Natural killer cell treated with Interleukin-12 subunit alpha and Interleukin-12 subunit beta and Interleukin-15 and Interleukin-18, amount 100 ng/mL, for 72 hours (primary cell): ENCODE data around the gene MRPL42. TPM values are rescaled to one million over a fixed set of nuclear protein-coding genes. Genes with fewer than 3 reads are reported as not detected.

ENCODE experiments used
- ATAC-seq, 2 donors: fragments of 150-1000 bp; cut with Tn5 transposase in 1 of 2; sonication (Bioruptor Pico), chemical (Tn5 transposase) in 1 of 2; 2 replicates each; pipeline ENCODE4 v1.10.0; 2021
- DNase-seq: peaks from one replicate; pipeline ENCODE4 v3.0.0; 2022; ENCODE audit warnings: low spot score
- H3K27ac Mint-ChIP-seq, 2 donors: 1 replicate in 1 of 2; 2 replicates in 1 of 2; pipeline ENCODE4 v1.8.0; 2022; ENCODE audit warnings: mixed read lengths in 2 of 2, mild to moderate bottlenecking in 1 of 2, moderate library complexity in 1 of 2
- H3K27me3 Mint-ChIP-seq, 2 donors: 1 replicate in 1 of 2; 2 replicates in 1 of 2; pipeline ENCODE4 v1.8.0; 2022; ENCODE audit warnings: mixed read lengths in 2 of 2
- H3K36me3 Mint-ChIP-seq: one replicate; pipeline ENCODE4 v1.8.0; 2022; ENCODE audit warnings: mixed read lengths
- H3K4me1 Mint-ChIP-seq, 2 donors: 1 replicate in 1 of 2; 2 replicates in 1 of 2; pipeline ENCODE4 v1.8.0; 2022; ENCODE audit warnings: low read depth in 2 of 2, mixed read lengths in 2 of 2, mild to moderate bottlenecking in 1 of 2
- H3K4me3 Mint-ChIP-seq: one replicate; pipeline ENCODE4 v1.8.0; 2022; ENCODE audit warnings: mixed read lengths
- H3K9me3 Mint-ChIP-seq: 2 replicates; pipeline ENCODE4 v1.8.0; 2022; ENCODE audit warnings: mixed read lengths
- total RNA-seq, 2 donors: library from RNA; stranded (reverse); gene quantifications; one replicate each; pipeline ENCODE4 v1.2.3, GENCODE V29; 2022

Gene MRPL42
- total RNA-seq, 2 donors from 2014 or later: 42.8 to 53.2 TPM

DNA sequence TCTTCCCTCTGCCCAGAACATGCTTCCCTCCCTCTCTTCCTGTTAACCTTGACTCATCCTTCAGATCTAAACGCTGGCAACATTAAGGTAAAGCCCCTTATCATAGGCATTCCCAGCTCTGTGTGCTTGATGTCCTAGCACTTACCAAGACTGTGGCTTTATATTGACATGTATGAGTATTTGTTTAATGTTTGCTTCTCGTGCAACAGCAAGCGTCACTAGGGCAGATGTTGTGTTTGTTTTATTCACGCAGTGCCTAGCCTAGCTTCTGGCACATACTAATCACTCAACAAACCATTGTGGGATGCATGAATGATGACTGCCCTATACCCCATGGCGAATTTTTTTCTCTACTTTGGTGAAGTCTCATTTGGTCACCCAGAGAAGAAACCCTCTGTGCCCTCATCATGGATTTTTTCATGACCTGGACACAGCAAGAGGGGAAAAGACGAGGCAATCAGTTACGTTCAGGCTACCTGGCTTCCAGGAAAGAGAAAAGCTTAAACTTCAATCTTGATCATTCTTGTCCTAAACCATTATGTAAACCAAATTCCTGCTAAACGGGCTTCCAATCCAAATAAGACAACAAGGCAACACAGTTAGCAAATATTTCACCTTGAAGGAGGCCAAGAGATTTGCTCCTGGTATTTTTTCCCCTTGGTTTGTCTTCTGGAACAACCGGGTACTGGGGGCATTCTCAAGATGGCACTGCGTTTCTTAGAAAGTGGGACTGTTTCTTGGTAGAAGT, 57.2 kb downstream of the MRPL42 start:
- Mint-ChIP-seq H3K27ac (no peak overlapping the region), H3K4me3 (no peak overlapping the region), H3K4me1 (peaks cover 5 to 18% of the 10 kb centered on the region in 2 donors), H3K27me3 (peaks cover 7 to 8% of the 10 kb centered on the region in 2 donors), H3K9me3 (no peaks in the 10 kb centered on the region), H3K36me3 (no peaks in the 10 kb centered on the region)
- ATAC-seq (no peak), DNase-seq (no peak)

DNA sequence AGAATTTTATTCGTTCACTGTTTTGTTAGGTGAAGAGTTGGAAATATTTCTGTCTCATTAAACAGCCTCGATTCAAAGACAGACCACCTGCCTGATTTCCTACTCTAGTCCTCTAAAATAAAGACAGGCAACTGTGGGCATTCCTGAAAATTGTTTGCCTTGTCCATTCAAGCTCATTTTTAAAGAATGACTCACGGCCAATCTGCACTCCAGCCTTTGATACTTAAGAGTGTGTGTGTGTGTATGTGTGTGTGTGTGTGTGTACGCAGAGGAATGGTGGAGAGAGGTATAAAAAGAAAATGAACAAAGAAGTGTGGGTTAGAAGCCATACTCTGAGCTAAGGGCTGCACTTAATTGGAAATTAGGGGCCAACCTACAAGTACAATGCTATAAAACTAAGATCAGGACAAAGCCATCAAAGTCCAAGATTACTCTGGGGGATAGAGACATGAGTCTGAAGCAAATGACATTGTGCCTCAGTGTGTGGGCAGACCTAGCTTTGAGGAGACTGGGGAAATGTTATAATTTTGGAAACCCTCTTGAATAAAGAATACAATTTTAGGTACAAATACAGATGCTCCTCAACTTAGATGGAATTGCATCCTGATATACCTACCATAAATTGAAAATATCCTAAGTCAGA, 59.6 kb downstream of the MRPL42 start:
- no peak for ATAC-seq
- Mint-ChIP-seq H3K27me3 (peaks cover 6 to 7% of the 10 kb centered on the region in 2 donors), H3K4me1 (peaks cover 8 to 23% of the 10 kb centered on the region in 2 donors), H3K9me3 (no peaks in the 10 kb centered on the region), H3K27ac (no peak overlapping the region), H3K4me3 (no peak overlapping the region), H3K36me3 (no peaks in the 10 kb centered on the region)
- no peak for DNase-seq

DNA sequence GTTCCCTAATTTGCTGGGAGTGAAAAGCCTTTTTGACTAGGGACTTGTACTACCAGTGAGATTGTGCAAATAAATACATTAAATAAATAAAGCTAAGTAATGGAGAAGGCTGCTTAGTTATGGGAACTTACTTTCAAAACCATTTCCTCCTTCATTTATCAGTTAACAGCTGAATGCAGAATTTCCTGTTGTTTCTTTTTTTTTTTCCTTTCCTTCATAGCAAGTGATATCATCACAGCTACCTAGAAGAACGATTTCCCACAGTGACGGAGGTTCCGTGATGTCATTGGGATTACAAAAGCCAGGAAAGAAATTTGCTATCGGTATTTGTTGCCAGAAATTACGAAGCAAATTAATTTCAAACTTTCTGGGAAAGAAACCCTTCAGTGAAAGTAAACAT, 63.0 kb downstream of the MRPL42 start:
- no peak for DNase-seq
- Mint-ChIP-seq H3K4me3 (peak overlapping the region; percentile 32), H3K27ac (peak overlapping the region; percentile 44 to 72), H3K9me3 (no peaks in the 10 kb centered on the region), H3K27me3 (peaks cover 0 to 3% of the 10 kb centered on the region in 2 donors), H3K4me1 (peaks cover 8 to 11% of the 10 kb centered on the region in 2 donors), H3K36me3 (no peaks in the 10 kb centered on the region)
- ATAC-seq: no peak

DNA sequence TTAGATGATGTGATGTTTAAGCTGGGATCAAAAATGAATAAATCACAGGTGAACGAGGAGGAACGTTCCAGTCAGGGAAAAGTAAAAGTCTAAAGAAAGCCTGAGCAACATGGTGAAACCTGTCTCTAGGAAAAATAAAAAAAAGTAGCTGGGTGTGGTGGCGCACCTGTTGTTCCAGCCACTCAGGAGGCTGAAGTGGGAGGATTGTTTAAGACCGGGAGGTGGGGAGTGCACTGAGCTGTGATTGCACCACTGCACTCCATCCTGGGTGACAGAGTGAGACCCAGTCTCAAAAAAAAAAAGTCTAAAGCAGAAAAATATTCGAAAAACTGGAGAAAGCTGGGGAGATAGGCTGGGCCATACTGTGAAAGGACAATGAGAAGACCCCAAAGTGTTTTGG, 66.0 kb downstream of the MRPL42 start:
- no peak overlapping the region for H3K4me3 Mint-ChIP-seq

DNA sequence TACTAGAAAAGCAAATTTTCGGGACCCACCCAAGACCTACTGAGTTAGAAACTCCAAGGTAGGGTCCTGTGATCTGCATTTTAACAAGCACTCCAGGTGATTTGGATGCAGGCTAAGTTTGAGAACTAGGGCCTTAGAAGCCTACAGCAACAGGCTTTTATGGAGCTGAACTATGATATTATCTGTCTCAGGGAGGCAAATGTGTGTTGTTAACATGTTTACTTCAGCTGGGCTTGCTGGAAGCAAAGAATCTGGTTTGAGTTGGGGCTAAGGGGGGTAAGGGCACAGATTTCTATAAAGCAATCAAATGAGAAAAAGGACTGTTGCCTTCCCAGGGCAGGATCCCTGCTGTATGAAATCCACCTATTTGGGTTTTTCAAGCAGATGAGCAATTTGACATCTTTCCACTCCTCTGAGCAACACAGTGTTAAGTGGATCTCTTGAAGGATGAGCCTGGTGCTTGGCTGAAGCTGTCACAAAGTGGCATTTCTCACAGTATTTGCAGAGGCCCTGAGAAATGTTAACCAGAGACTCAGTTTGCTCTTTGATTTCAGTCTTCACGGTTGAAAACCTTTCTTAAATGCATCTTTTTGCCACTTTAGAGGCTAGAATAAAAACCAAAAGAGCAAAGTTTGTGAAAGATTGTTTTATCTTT, 68.9 kb downstream of the MRPL42 start:
- H3K27ac Mint-ChIP-seq: no peak overlapping the region
- DNase-seq (no peak), ATAC-seq (no peak)
- no peak overlapping the region for H3K4me3 Mint-ChIP-seq
- no peaks in the 10 kb centered on the region for H3K36me3 Mint-ChIP-seq
- H3K27me3 Mint-ChIP-seq: no peaks in the 10 kb centered on the region
- no peaks in the 10 kb centered on the region for H3K9me3 Mint-ChIP-seq
- peaks cover 14 to 15% of the 10 kb centered on the region in 2 donors for H3K4me1 Mint-ChIP-seq

More for the DNA sequence above, 66.0 kb downstream of the MRPL42 start:
- ATAC-seq (no peak), DNase-seq (no peak)
- Mint-ChIP-seq H3K27ac (no peak overlapping the region), H3K36me3 (no peaks in the 10 kb centered on the region), H3K4me1 (peaks cover 11% of the 10 kb centered on the region in 2 donors), H3K27me3 (no peaks in the 10 kb centered on the region), H3K9me3 (no peaks in the 10 kb centered on the region)

DNA sequence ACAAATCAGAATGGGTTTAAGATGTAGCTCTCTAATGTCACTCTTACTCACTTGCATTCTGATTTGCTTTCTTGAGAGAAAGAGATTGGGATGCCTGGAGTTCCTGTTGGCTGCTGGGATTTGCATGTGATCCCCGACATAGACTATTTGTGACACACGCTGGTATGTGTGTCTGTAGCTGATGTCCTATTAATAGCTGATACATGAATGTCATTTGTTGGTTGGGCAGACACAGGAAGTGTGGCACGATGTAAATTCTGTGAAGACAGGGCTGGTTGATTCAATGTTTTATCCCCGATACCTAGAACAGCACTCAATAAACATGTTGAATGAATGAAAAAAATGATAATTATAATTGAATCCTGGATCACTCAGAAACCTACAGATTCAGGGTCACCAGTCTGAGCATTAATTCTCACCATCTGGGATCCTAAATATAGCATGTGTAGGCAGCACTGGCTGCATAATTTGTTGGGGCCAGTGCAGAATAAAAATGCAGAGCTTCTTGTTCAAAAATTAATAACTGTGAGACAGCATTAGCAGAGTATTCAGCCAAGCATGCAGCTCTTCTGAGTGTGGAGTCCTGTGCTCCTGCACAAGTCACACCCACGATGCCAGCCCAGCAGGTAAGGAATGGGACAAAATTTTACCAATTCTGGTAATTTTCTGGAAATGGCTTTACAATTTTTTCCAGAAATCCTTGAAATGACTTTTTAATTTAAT, 69.6 kb downstream of the MRPL42 start:
- H3K4me1 Mint-ChIP-seq: peaks cover 21% of the 10 kb centered on the region in 2 donors
- H3K27ac Mint-ChIP-seq: no peak overlapping the region
- H3K27me3 Mint-ChIP-seq: no peaks in the 10 kb centered on the region
- DNase-seq (no peak), ATAC-seq (no peak)
- no peaks in the 10 kb centered on the region for H3K9me3 Mint-ChIP-seq
- no peaks in the 10 kb centered on the region for H3K36me3 Mint-ChIP-seq
- H3K4me3 Mint-ChIP-seq: no peak overlapping the region

DNA sequence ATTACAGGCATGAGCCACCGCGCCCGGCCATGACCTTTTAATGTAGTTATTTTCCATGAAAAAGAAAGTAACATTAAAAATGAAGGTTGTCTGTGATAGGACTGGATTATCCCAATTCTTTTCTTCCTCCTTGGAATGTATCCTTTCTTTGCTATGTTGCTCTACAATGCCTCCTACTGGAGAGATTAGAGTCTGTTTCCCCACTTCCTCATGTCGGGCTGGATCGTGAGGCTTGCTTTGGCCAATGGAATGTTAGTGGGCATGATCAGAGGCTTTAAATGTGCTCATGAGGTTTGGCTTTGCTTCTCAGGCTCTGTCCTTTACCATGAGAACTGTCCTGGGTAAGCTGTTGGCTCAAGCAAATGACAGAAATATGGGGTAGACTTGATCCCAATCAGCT, 70.5 kb downstream of the MRPL42 start:
- no peak for DNase-seq
- Mint-ChIP-seq H3K27ac (no peak overlapping the region), H3K4me3 (no peak overlapping the region), H3K4me1 (peaks cover 24% of the 10 kb centered on the region in 2 donors), H3K36me3 (no peaks in the 10 kb centered on the region), H3K9me3 (no peaks in the 10 kb centered on the region), H3K27me3 (no peaks in the 10 kb centered on the region)
- ATAC-seq: no peak

DNA sequence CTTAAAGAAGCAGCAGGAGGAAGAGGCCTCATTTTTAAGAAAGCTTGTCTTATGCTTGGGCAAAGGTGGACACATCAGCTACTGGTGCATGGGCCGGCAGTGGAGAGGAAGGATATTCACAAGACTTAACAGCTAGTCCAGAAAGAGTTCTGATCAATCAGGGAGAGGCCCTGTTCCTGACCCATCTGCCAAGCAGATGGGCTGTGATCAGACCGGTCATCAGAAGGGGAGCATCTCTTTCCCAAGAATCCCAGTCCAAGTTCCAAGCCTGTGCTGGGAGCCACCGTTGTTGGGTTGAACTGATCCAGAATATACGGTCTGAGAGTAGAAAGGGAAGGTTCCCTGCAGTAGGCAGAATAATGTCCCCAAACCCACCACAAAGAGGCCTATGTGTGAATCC, 72.5 kb downstream of the MRPL42 start:
- ATAC-seq: no peak
- H3K27ac Mint-ChIP-seq: peak overlapping the region; percentile 28 to 48
- DNase-seq: no peak
- no peaks in the 10 kb centered on the region for H3K36me3 Mint-ChIP-seq
- peaks cover 24% of the 10 kb centered on the region in 2 donors for H3K4me1 Mint-ChIP-seq
- H3K27me3 Mint-ChIP-seq: no peaks in the 10 kb centered on the region
- H3K4me3 Mint-ChIP-seq: no peak overlapping the region
- H3K9me3 Mint-ChIP-seq: no peaks in the 10 kb centered on the region

DNA sequence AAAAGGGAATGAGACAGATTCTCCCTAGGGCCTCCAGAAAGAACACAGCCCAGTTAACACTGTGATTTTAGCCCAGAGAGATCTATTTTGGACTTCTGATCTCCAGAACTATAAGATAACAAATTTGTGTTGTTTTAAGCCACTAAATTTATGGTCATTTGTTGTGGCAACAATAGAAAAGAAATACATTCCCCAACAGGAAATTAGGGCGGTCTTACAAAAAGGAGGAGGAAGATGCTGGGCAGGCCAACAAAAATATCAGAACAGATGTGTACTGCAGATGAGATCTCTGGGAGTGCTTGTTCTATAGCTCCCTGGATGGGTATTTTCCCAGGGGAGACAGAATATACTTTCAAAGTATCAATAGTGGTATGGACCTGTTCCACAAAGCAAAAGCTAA, 73.2 kb downstream of the MRPL42 start:
- peak overlapping the region; percentile 3 for H3K4me3 Mint-ChIP-seq
- peak overlapping the region; percentile 28 to 48 for H3K27ac Mint-ChIP-seq

DNA sequence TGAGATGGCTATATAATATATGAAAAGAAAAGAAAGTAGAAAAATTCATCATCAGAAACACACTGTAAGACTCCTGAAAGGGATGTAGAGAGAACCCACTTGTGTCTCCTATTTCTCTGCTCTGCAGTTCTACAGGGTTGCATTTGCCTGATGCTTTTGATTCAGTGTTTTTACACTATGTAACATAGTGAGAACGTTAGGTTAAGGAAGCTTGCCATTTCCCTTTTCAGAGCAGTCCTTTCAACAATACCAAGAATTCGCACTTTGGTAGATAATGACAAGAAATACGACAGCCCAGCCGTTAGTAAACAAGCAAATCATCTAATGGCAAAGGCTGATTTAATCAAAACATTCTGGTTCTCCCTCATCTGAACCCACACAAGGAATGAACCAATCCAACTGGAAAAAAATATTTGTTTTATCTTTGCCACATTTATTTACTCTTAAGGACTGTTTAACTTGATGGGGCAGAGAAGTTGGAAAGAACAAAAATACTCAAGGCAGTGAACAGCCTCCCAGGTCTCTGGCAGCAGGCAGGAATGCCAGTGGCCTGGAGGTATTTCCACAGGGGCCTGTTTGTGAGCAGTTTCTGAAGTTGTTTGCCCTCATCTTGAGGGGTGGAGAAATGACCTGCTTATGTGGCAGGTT, 74.4 kb downstream of the MRPL42 start:
- ATAC-seq (peak; percentile 63 to 80), DNase-seq (no peak)
- H3K27ac Mint-ChIP-seq: peak overlapping the region; percentile 28 to 48
- H3K9me3 Mint-ChIP-seq: no peaks in the 10 kb centered on the region
- H3K4me3 Mint-ChIP-seq: peak overlapping the region; percentile 51
- H3K27me3 Mint-ChIP-seq: no peaks in the 10 kb centered on the region
- peaks cover 24% of the 10 kb centered on the region in 2 donors for H3K4me1 Mint-ChIP-seq
- no peaks in the 10 kb centered on the region for H3K36me3 Mint-ChIP-seq

More for the DNA sequence above, 73.2 kb downstream of the MRPL42 start:
- H3K9me3 Mint-ChIP-seq: no peaks in the 10 kb centered on the region
- ATAC-seq (no peak), DNase-seq (no peak)
- H3K4me1 Mint-ChIP-seq: peaks cover 24% of the 10 kb centered on the region in 2 donors
- H3K36me3 Mint-ChIP-seq: no peaks in the 10 kb centered on the region
- H3K27me3 Mint-ChIP-seq: no peaks in the 10 kb centered on the region

DNA sequence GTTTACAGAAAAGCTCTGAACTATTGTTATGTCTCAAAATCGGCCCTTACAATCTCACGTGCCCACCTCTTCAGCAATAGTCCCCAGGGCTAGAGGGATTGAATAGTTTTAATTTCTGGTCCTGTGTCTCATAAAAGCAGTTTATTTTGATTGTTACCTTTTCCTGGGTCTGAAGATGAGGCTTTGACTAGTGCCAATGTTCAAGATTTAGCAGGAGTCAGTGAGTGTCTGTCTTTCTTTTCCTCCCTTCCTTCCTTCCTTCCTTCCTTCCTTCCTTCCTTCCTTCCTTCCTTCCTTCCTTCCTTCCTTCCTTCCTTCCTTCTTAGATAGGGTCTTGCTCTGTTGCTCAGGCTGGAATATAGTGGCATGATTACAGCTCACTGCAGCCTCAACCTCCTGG, 80.5 kb downstream of the MRPL42 start:
- no peak for ATAC-seq
- H3K36me3 Mint-ChIP-seq: no peaks in the 10 kb centered on the region

DNA sequence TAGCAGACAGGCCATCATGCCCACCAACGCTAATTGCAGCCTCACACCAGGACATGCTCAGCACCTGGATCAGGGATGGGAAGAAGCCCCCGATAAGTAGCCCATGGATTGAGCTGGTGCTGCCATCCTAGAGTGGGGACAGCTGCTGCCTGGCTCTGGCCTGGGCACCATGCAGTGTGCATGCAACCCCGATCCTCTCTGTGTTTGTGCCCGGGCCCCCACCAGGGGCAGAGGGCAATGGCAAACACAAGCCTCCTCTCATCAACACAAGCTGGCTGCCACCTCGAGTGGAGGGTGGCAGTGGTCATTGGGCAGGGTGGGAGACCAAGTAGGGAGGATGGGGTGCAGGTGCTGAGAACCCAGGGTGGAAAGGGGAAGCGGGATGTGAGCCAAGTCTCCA, 81.9 kb downstream of the MRPL42 start:
- DNase-seq (no peak), ATAC-seq (no peak)
- H3K4me3 Mint-ChIP-seq: no peak overlapping the region
- no peak overlapping the region for H3K27ac Mint-ChIP-seq
- H3K36me3 Mint-ChIP-seq: no peaks in the 10 kb centered on the region
- H3K4me1 Mint-ChIP-seq: no peaks in the 10 kb centered on the region
- H3K9me3 Mint-ChIP-seq: no peaks in the 10 kb centered on the region
- no peaks in the 10 kb centered on the region for H3K27me3 Mint-ChIP-seq

More for the DNA sequence above, 80.5 kb downstream of the MRPL42 start:
- no peak for DNase-seq
- Mint-ChIP-seq H3K4me1 (no peaks in the 10 kb centered on the region), H3K4me3 (no peak overlapping the region), H3K9me3 (no peaks in the 10 kb centered on the region), H3K27me3 (no peaks in the 10 kb centered on the region), H3K27ac (no peak overlapping the region)
